GM23338 (cell line): ENCODE results near the gene HNRNPM. TPM values are rescaled to one million over a fixed set of nuclear protein-coding genes. Genes with fewer than 3 reads are reported as not detected.

Experiments
- ATAC-seq: fragments of 200-7000 bp; cut with Tn5 transposase; 3 replicates; pipeline ENCODE4 v1.9.1; 2020
- DNase-seq: peaks from one replicate; pipeline ENCODE4 v3.0.0-alpha.2; 2015; ENCODE audit warnings: low spot score
- H2AFZ ChIP-seq: fragments of 200-600 bp; sonication (generic); 2 replicates; pipeline ENCODE4 v1.8.0; 2016; ENCODE audit warnings: antibody characterized with exemption, mild to moderate bottlenecking, moderate library complexity
- H3F3A ChIP-seq: fragments of 200-600 bp; sonication (generic); replicated peaks from 2 replicates; pipeline ENCODE4 v1.8.0; 2017; ENCODE audit warnings: antibody characterized with exemption, mixed run types, low read depth
- H3K27ac ChIP-seq: fragments of 200-600 bp; sonication (generic); 2 replicates; pipeline ENCODE4 v1.6.1; 2016; ENCODE audit warnings: low read depth
- H3K27me3 ChIP-seq: fragments of 200-600 bp; sonication (generic); 2 replicates; pipeline ENCODE4 v1.8.0; 2016; ENCODE audit warnings: mild to moderate bottlenecking, mixed run types, moderate library complexity; ENCODE audit not compliant: insufficient read depth
- H3K36me3 ChIP-seq: fragments of 200-600 bp; sonication (generic); 2 replicates; pipeline ENCODE4 v1.8.0; 2016; ENCODE audit warnings: mild to moderate bottlenecking; ENCODE audit not compliant: insufficient read depth
- H3K4me1 ChIP-seq: fragments of 200-600 bp; sonication (generic); 2 replicates; pipeline ENCODE4 v1.8.0; 2016; ENCODE audit warnings: mild to moderate bottlenecking, moderate library complexity; ENCODE audit not compliant: insufficient read depth
- H3K4me2 ChIP-seq: fragments of 200-600 bp; sonication (generic); 2 replicates; pipeline ENCODE4 v1.7.1; 2017; ENCODE audit warnings: mixed run types
- H3K4me3 ChIP-seq: fragments of 200-600 bp; sonication (generic); 2 replicates; pipeline ENCODE4 v1.6.1; 2016; ENCODE audit warnings: mixed run types
- H3K79me2 ChIP-seq: fragments of 200-600 bp; sonication (generic); replicated peaks from 2 replicates; pipeline ENCODE4 v1.8.0; 2017; ENCODE audit warnings: mild to moderate bottlenecking; ENCODE audit not compliant: insufficient read depth
- H3K9me2 ChIP-seq: fragments of 200-600 bp; sonication (generic); 2 replicates; pipeline ENCODE4 v1.8.0; 2017; ENCODE audit not compliant: insufficient read depth
- H4K20me1 ChIP-seq: fragments of 200-600 bp; sonication (generic); replicated peaks from 2 replicates; pipeline ENCODE4 v1.8.0; 2017; ENCODE audit warnings: mild to moderate bottlenecking; ENCODE audit not compliant: insufficient read depth
- H3K27ac Mint-ChIP-seq: 2 replicates; pipeline ENCODE4 v1.8.0; 2020; ENCODE audit warnings: inconsistent platforms, mild to moderate bottlenecking, moderate library complexity, mixed read lengths
- H3K27me3 Mint-ChIP-seq: 3 replicates; pipeline ENCODE4 v1.8.0; 2022; ENCODE audit warnings: low read depth, mild to moderate bottlenecking, moderate library complexity, mixed read lengths, inconsistent platforms; ENCODE audit not compliant: insufficient read depth, poor library complexity
- H3K36me3 Mint-ChIP-seq: 3 replicates; pipeline ENCODE4 v1.8.0; 2021; ENCODE audit warnings: low read depth, mild to moderate bottlenecking, inconsistent platforms, moderate library complexity, mixed read lengths
- H3K4me1 Mint-ChIP-seq: 3 replicates; pipeline ENCODE4 v1.8.0; 2020; ENCODE audit warnings: mild to moderate bottlenecking, inconsistent platforms, mixed read lengths
- H3K4me3 Mint-ChIP-seq: 3 replicates; pipeline ENCODE4 v1.8.0; 2021; ENCODE audit warnings: moderate library complexity, mild to moderate bottlenecking, inconsistent platforms, mixed read lengths
- H3K9me3 Mint-ChIP-seq: 3 replicates; pipeline ENCODE4 v1.8.0; 2020; ENCODE audit warnings: moderate library complexity, mild to moderate bottlenecking, inconsistent platforms, mixed read lengths
- CREB1 ChIP-seq: fragments of 250-450 bp; sonication (Bioruptor Pico); IDR thresholded peaks from 2 replicates; pipeline ENCODE4 v1.5.0; 2020; ENCODE audit warnings: low read depth, mild to moderate bottlenecking, moderate library complexity
- EZH2 ChIP-seq: fragments of 200-600 bp; sonication (generic); IDR thresholded peaks from one replicate; pipeline ENCODE4 v1.8.0; 2017; ENCODE audit warnings: antibody characterized with exemption, mild to moderate bottlenecking, low read depth; ENCODE audit not compliant: unreplicated experiment
- EZH2phosphoT487 ChIP-seq: fragments of 200-600 bp; sonication (generic); IDR thresholded peaks from one replicate; pipeline ENCODE4 v1.8.1; 2018; ENCODE audit warnings: antibody characterized with exemption; ENCODE audit not compliant: unreplicated experiment
- NANOG ChIP-seq: IDR thresholded peaks from 2 replicates; pipeline ENCODE4 v1.6.1; 2016; ENCODE audit warnings: antibody characterized with exemption, borderline replicate concordance
- POLR2AphosphoS5 ChIP-seq: IDR thresholded peaks from 2 replicates; pipeline ENCODE4 v1.6.1; 2016; ENCODE audit warnings: antibody characterized with exemption, low read depth
- STAT1 ChIP-seq: IDR thresholded peaks from one replicate; pipeline ENCODE4 v1.6.1; 2016; ENCODE audit warnings: antibody characterized with exemption; ENCODE audit not compliant: unreplicated experiment
- ZNF114 ChIP-seq: fragments of 250-450 bp; sonication (Bioruptor Pico); IDR thresholded peaks from 2 replicates; pipeline ENCODE4 v1.5.0; 2020; ENCODE audit warnings: mild to moderate bottlenecking, moderate library complexity
- ZNF331 ChIP-seq: fragments of 250-450 bp; sonication (Bioruptor Pico); IDR thresholded peaks from 2 replicates; pipeline ENCODE4 v1.5.0; 2020; ENCODE audit warnings: low read depth, mild to moderate bottlenecking, moderate library complexity
- polyA plus RNA-seq: library from polyadenylated mRNA; unstranded; fragments of >200 nt; fragmentation: Nextera tagmentation; extraction: Ambion mirVana; gene quantifications from 2 replicates; pipeline ENCODE4 v1.2.1, GENCODE V29; 2016
- total RNA-seq: library from RNA; depleted of rRNA; stranded (reverse); fragments of >200 nt; shearing (Covaris generic); gene quantifications from 2 replicates; pipeline ENCODE4 v1.2.3, GENCODE V29; 2014
- TF ChIP-seq, protein P1 (sequence below): IDR thresholded peaks from 2 replicates; pipeline ENCODE4 v1.6.1; 2016; ENCODE audit warnings: antibody characterized with exemption
- TF ChIP-seq, protein P2 (sequence below), 2 experiments: fragments of 200-600 bp in 1 of 2; sonication (generic) in 1 of 2; conservative IDR thresholded peaks; 2 replicates each; pipeline versions ENCODE4 v1.5.1 to v1.6.1; 2016 to 2017; ENCODE audit warnings: antibody characterized with exemption in 2 of 2, low read depth in 2 of 2, mild to moderate bottlenecking in 2 of 2, moderate library complexity in 1 of 2
- TF ChIP-seq, protein P3 (sequence below): fragments of 250-450 bp; sonication (Bioruptor Pico); IDR thresholded peaks from 2 replicates; pipeline ENCODE4 v1.5.0; 2020; ENCODE audit warnings: mild to moderate bottlenecking, moderate library complexity

Gene HNRNPM
- total and polyA plus RNA-seq, 2 experiments from 2014 or later = 291 to 389 TPM

DNA sequence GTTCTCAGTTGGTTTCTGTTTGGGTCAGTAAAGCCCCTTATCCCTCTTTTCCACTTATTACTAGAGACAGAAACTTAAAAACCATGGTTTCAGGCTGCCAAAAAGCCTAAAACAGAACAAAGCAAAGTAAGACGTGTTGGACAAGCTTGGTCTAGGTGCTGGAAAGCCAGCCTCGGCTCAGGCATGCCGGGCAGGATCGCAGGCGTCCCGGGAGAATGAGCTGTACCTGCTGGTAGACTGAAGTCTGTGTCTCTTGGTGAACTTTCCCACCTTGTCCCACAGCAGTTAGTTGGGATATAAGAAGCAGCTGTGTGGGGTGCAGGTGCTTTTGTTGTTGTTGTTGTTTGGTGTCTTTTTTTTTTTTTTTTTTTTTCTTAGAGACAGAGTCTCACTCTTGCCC lies 36.8 kb downstream of the HNRNPM start (continued):
- TF ChIP-seq, protein P1, sequence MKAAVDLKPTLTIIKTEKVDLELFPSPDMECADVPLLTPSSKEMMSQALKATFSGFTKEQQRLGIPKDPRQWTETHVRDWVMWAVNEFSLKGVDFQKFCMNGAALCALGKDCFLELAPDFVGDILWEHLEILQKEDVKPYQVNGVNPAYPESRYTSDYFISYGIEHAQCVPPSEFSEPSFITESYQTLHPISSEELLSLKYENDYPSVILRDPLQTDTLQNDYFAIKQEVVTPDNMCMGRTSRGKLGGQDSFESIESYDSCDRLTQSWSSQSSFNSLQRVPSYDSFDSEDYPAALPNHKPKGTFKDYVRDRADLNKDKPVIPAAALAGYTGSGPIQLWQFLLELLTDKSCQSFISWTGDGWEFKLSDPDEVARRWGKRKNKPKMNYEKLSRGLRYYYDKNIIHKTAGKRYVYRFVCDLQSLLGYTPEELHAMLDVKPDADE = no peak
- no peak for TF ChIP-seq STAT1
- no peak for TF ChIP-seq ZNF331
- no peak for TF ChIP-seq ZNF114 (CRISPR knock-in tag)
- TF ChIP-seq, protein P2, sequence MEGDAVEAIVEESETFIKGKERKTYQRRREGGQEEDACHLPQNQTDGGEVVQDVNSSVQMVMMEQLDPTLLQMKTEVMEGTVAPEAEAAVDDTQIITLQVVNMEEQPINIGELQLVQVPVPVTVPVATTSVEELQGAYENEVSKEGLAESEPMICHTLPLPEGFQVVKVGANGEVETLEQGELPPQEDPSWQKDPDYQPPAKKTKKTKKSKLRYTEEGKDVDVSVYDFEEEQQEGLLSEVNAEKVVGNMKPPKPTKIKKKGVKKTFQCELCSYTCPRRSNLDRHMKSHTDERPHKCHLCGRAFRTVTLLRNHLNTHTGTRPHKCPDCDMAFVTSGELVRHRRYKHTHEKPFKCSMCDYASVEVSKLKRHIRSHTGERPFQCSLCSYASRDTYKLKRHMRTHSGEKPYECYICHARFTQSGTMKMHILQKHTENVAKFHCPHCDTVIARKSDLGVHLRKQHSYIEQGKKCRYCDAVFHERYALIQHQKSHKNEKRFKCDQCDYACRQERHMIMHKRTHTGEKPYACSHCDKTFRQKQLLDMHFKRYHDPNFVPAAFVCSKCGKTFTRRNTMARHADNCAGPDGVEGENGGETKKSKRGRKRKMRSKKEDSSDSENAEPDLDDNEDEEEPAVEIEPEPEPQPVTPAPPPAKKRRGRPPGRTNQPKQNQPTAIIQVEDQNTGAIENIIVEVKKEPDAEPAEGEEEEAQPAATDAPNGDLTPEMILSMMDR (conservative IDR thresholded peaks at IDR 0.05; ENCODE audit: low read depth in 2 of 2) = no peak
- TF ChIP-seq NANOG = no peak
- no peak for TF ChIP-seq POLR2AphosphoS5

DNA sequence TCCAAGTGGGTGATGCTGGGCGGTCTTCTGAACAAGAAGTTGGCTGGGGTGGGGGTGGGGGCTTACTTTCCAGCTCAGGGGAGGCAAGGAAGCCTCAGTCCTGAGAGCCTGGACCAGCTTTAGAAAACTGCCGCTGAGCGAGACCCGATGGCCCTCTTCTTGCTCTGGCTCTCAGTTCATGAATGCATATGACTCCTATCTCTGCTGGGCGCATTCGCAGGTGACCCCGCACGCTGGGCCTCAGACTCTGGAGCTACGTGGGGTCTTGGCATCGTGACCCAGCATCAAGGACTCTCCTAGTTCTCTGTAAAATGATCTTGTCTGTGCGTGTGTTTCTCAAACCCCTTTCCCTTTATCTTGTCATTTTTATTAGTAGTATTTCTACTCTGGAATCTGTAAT lies 37.9 kb downstream of the HNRNPM start:
- Mint-ChIP-seq H3K27ac (no peak overlapping the region; the same call in 1 of the 2 replicates), H3K27me3 (peaks cover 20% of the 10 kb centered on the region), H3K36me3 (peaks cover 90% of the 10 kb centered on the region), H3K4me3 (no peak overlapping the region; the same call in 2 of the 3 replicates), H3K4me1 (peaks cover 20% of the 10 kb centered on the region), H3K9me3 (no peaks in the 10 kb centered on the region; the same call in 2 of the 3 replicates)
- H3K27ac ChIP-seq = peak overlapping the region; percentile 26; the same call in 1 of the 2 replicates
- H3K79me2 ChIP-seq = peaks cover 75% of the 10 kb centered on the region
- DNase-seq (no peak), ATAC-seq (no peak)
- H3K27me3 ChIP-seq = no peaks in the 10 kb centered on the region
- H3K4me2 ChIP-seq = no peak overlapping the region
- H3K4me1 ChIP-seq = no peaks in the 10 kb centered on the region
- H4K20me1 ChIP-seq = peaks cover 64% of the 10 kb centered on the region
- peaks cover 65% of the 10 kb centered on the region for H3F3A ChIP-seq
- no peak overlapping the region for H2AFZ ChIP-seq
- H3K4me3 ChIP-seq = no peak overlapping the region
- peaks cover 60% of the 10 kb centered on the region for H3K36me3 ChIP-seq
- H3K9me2 ChIP-seq = no peaks in the 10 kb centered on the region
- TF ChIP-seq, protein P3, sequence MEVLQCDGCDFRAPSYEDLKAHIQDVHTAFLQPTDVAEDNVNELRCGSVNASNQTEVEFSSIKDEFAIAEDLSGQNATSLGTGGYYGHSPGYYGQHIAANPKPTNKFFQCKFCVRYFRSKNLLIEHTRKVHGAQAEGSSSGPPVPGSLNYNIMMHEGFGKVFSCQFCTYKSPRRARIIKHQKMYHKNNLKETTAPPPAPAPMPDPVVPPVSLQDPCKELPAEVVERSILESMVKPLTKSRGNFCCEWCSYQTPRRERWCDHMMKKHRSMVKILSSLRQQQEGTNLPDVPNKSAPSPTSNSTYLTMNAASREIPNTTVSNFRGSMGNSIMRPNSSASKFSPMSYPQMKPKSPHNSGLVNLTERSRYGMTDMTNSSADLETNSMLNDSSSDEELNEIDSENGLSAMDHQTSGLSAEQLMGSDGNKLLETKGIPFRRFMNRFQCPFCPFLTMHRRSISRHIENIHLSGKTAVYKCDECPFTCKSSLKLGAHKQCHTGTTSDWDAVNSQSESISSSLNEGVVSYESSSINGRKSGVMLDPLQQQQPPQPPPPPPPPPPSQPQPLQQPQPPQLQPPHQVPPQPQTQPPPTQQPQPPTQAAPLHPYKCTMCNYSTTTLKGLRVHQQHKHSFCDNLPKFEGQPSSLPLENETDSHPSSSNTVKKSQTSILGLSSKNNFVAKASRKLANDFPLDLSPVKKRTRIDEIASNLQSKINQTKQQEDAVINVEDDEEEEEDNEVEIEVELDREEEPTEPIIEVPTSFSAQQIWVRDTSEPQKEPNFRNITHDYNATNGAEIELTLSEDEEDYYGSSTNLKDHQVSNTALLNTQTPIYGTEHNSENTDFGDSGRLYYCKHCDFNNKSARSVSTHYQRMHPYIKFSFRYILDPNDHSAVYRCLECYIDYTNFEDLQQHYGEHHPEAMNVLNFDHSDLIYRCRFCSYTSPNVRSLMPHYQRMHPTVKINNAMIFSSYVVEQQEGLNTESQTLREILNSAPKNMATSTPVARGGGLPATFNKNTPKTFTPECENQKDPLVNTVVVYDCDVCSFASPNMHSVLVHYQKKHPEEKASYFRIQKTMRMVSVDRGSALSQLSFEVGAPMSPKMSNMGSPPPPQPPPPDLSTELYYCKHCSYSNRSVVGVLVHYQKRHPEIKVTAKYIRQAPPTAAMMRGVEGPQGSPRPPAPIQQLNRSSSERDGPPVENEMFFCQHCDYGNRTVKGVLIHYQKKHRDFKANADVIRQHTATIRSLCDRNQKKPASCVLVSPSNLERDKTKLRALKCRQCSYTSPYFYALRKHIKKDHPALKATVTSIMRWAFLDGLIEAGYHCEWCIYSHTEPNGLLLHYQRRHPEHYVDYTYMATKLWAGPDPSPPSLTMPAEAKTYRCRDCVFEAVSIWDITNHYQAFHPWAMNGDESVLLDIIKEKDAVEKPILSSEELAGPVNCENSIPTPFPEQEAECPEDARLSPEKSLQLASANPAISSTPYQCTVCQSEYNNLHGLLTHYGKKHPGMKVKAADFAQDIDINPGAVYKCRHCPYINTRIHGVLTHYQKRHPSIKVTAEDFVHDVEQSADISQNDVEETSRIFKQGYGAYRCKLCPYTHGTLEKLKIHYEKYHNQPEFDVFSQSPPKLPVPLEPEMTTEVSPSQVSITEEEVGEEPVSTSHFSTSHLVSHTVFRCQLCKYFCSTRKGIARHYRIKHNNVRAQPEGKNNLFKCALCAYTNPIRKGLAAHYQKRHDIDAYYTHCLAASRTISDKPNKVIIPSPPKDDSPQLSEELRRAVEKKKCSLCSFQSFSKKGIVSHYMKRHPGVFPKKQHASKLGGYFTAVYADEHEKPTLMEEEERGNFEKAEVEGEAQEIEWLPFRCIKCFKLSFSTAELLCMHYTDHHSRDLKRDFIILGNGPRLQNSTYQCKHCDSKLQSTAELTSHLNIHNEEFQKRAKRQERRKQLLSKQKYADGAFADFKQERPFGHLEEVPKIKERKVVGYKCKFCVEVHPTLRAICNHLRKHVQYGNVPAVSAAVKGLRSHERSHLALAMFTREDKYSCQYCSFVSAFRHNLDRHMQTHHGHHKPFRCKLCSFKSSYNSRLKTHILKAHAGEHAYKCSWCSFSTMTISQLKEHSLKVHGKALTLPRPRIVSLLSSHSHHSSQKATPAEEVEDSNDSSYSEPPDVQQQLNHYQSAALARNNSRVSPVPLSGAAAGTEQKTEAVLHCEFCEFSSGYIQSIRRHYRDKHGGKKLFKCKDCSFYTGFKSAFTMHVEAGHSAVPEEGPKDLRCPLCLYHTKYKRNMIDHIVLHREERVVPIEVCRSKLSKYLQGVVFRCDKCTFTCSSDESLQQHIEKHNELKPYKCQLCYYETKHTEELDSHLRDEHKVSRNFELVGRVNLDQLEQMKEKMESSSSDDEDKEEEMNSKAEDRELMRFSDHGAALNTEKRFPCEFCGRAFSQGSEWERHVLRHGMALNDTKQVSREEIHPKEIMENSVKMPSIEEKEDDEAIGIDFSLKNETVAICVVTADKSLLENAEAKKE = no peak
- no peak for TF ChIP-seq CREB1 (CRISPR knock-in tag)
- no peak for TF ChIP-seq NANOG
- no peak for TF ChIP-seq EZH2phosphoT487
- TF ChIP-seq, protein P1 = no peak
- no peak for TF ChIP-seq EZH2
- TF ChIP-seq, protein P2 (conservative IDR thresholded peaks at IDR 0.05; ENCODE audit: low read depth in 2 of 2) = no peak
- no peak for TF ChIP-seq STAT1
- no peak for TF ChIP-seq POLR2AphosphoS5
